GM12878 (cell line): Measurements from ENCODE around the gene SPINK4. TPM values are rescaled to one million over a fixed set of nuclear protein-coding genes. Genes with fewer than 3 reads are reported as not detected.

Source experiments
- ATAC-seq: fragments of 200-7000 bp; cut with Tn5 transposase; 3 replicates; pipeline ENCODE4 v1.9.1; 2020; ENCODE audit warnings: mild to moderate bottlenecking, moderate library complexity
- BruUV-seq: library from RNA; stranded (reverse); fragments of 400-500 nt; replicated peaks from 2 replicates; lab custom pipeline; 2021; lab: Mats Ljungman, UMichigan
- CTCF ChIA-PET: fragments of 300-600 bp; sonication (Branson Sonifier 250); formaldehyde crosslinking; extraction: SDS; loops from one replicate; lab custom pipeline; 2021; ENCODE audit warnings: inconsistent platforms; lab: Yijun Ruan, JAX
- POLR2A ChIA-PET: fragments of 350-600 bp; formaldehyde crosslinking; extraction: SDS; loops from one replicate; lab custom pipeline; 2021; ENCODE audit warnings: inconsistent platforms; lab: Charles Lee
- RAD21 ChIA-PET: fragments of 300-600 bp; sonication (Branson Sonifier 250); formaldehyde crosslinking; loops from one replicate; lab custom pipeline; 2023; ENCODE audit warnings: antibody characterized with exemption; ENCODE audit not compliant: unreplicated experiment; lab: Charles Lee
- SMC1A ChIA-PET: fragments of 300-600 bp; sonication (Branson Sonifier 250); formaldehyde crosslinking; loops from one replicate; lab custom pipeline; 2023; ENCODE audit not compliant: unreplicated experiment, uncharacterized antibody; lab: Charles Lee
- DNase-seq: peaks from one replicate; pipeline ENCODE4 v3.0.0-alpha.2; 2011; ENCODE audit warnings: low read depth, low spot score
- FAIRE-seq: peaks from 3 replicates; lab custom pipeline; 2011; peaks lifted over from hg19 to GRCh38; lab: Jason Lieb, UNC
- H2AFZ ChIP-seq: 2 replicates; pipeline ENCODE4 v1.6.0; 2011; ENCODE audit warnings: low read depth, low read length, control low read depth; ENCODE audit not compliant: control insufficient read depth
- H3K27ac ChIP-seq: 2 replicates; pipeline ENCODE4 v1.5.1; 2011; ENCODE audit warnings: control low read depth; ENCODE audit not compliant: control insufficient read depth, insufficient read depth
- H3K27me3 ChIP-seq, 2 experiments: replicated peaks in 1 of 2; 2 replicates each; pipeline versions ENCODE4 v1.6.0 to v1.6.1; 2011; ENCODE audit warnings: low read length in 1 of 2; ENCODE audit not compliant: control insufficient read depth in 2 of 2, insufficient read depth in 2 of 2
- H3K36me3 ChIP-seq, 2 experiments: 2 replicates each; pipeline ENCODE4 v1.5.1; 2011; ENCODE audit warnings: low read length in 1 of 2; ENCODE audit not compliant: control insufficient read depth in 2 of 2, insufficient read depth in 2 of 2
- H3K4me1 ChIP-seq: 2 replicates; pipeline ENCODE4 v1.6.1; 2011; ENCODE audit warnings: mild to moderate bottlenecking, low read length, moderate library complexity, mixed read lengths; ENCODE audit not compliant: control insufficient read depth, insufficient read depth
- H3K4me2 ChIP-seq: 2 replicates; pipeline ENCODE4 v1.6.0; 2011; ENCODE audit warnings: control low read depth; ENCODE audit not compliant: control insufficient read depth, insufficient read depth
- H3K4me3 ChIP-seq: fragments of 200-600 bp; sonication (generic); 2 replicates; pipeline ENCODE4 v1.5.1; 2016
- H3K79me2 ChIP-seq: 2 replicates; pipeline ENCODE4 v1.6.0; 2011; ENCODE audit warnings: low read length; ENCODE audit not compliant: control insufficient read depth, insufficient read depth
- H3K9ac ChIP-seq: 2 replicates; pipeline ENCODE4 v1.8.0; 2011; ENCODE audit warnings: low read length, control low read depth, mixed read lengths; ENCODE audit not compliant: control insufficient read depth, insufficient read depth
- H3K9me3 ChIP-seq: replicated peaks from 3 replicates; pipeline ENCODE4 v1.5.1; 2011; ENCODE audit warnings: mild to moderate bottlenecking, low read length; ENCODE audit not compliant: control insufficient read depth, insufficient read depth
- H4K20me1 ChIP-seq: 2 replicates; pipeline ENCODE4 v1.6.0; 2011; ENCODE audit not compliant: control insufficient read depth, insufficient read depth
- EED ChIP-seq: sonication (generic); IDR thresholded peaks from 2 replicates; pipeline ENCODE4 v1.6.1; 2016; ENCODE audit warnings: antibody characterized with exemption, low read depth
- HDAC6 ChIP-seq: fragments of 200-600 bp; sonication (generic); IDR thresholded peaks from one replicate; pipeline ENCODE4 v1.8.0; 2017; ENCODE audit warnings: antibody characterized with exemption; ENCODE audit not compliant: unreplicated experiment
- MTA3 ChIP-seq: IDR thresholded peaks from 2 replicates; pipeline ENCODE4 v1.6.1; 2012; ENCODE audit warnings: low read length, inconsistent platforms, borderline replicate concordance
- POLR2A ChIP-seq: IDR thresholded peaks from 2 replicates; pipeline ENCODE4 v1.6.1; 2011; ENCODE audit warnings: low read depth, mild to moderate bottlenecking, low read length
- POLR2AphosphoS5 ChIP-seq: IDR thresholded peaks from 2 replicates; pipeline ENCODE4 v1.6.1; 2011; ENCODE audit warnings: mild to moderate bottlenecking, low read length, inconsistent platforms
- RCOR1 ChIP-seq: conservative IDR thresholded peaks from 2 replicates; pipeline ENCODE4 v1.6.1; 2012; ENCODE audit warnings: low read depth, low read length, improper control_type of control experiment
- ZBED1 ChIP-seq: IDR thresholded peaks from 2 replicates; pipeline ENCODE4 v1.6.1; 2016; ENCODE audit warnings: borderline replicate concordance
- WGBS: methylation state at CpG from one replicate; pipeline ENCODE4 v1.1.6; 2016; ENCODE audit warnings: low lambda C conversion rate; ENCODE audit not compliant: insufficient replicate concordance, insufficient coverage; ENCODE audit errors: missing lambda C conversion rate; 5-methylcytosine and 5-hydroxymethylcytosine counted together
- in situ Hi-C: fragments of 300-500 bp; cut with MboI; formaldehyde crosslinking; loops from 9 replicates; pipeline ENCODE4 v1.14.3; 2018; ENCODE audit warnings: mixed read lengths
- intact Hi-C: fragments of 100-400 bp; cut with micrococcal nuclease; formaldehyde crosslinking; loops from one replicate; pipeline ENCODE4 v1.14.2; 2022; ENCODE audit not compliant: unreplicated experiment
- polyA plus RNA-seq, 11 experiments: library from polyadenylated mRNA; depleted of rRNA in 4 of 11; unstranded in 6 of 11; stranded (reverse) in 5 of 11; fragments of >200 nt; fragmentation: Nextera tagmentation in 4 of 11; fragmentation: Illumina TruSeq in 1 of 11; extraction: Ambion mirVana in 4 of 11; extraction: Trizol in 1 of 11; gene quantifications; 1 replicate in 1 of 11; 2 replicates in 10 of 11; pipeline versions ENCODE4 v1.2.1 to v1.2.3, GENCODE V29; 2011 to 2016; ENCODE audit warnings: inconsistent platforms in 2 of 11, missing spikeins in 2 of 11, low read depth in 1 of 11
- total RNA-seq, 4 experiments: library from RNA; depleted of rRNA in 3 of 4; stranded (reverse); fragments of >200 nt in 3 of 4; fragmentation: Illumina TruSeq in 1 of 4; extraction: Trizol in 1 of 4; gene quantifications; 2 replicates each; pipeline versions ENCODE4 v1.2.1 to v1.2.3, GENCODE V29; 2013 to 2021
- TF ChIP-seq, protein P1 (sequence below): fragments of 450-650 bp; formaldehyde crosslinking; IDR thresholded peaks from 2 replicates; pipeline ENCODE4 v1.5.0; 2022; ENCODE audit warnings: mild to moderate bottlenecking, missing genetic modification characterization

The SPINK4 gene
- total and polyA plus RNA-seq, 10 of the 15 experiments (the other 5 are each of a cell fraction or from before 2014, with no cell fraction given), result not detected

DNA sequence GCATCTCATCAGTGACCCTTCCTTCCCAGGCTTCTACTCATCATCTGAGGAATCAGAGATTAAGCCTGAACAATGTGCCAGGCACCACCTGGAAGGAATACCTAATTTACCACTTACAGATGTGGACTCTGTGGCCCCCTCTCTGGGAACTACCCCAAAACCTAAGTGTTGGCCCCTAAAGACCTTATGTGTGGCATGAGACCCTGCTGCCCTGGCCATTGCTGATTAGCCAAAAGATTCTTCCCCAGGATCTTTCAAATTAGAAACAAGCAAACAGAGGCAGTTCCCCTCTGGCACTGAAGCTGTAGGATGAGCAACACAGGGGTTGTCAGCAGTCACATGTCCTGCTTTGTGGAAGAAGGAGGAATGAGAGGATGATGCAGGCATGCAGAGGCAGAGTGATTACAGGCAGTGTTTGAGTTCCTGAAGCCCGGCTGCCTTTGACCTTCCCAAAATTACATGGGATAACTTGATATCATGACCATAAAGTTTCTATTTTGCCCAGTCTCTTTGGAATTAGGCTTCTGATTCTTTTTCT, 10.6 kb downstream of the SPINK4 start:
- BruUV-seq, result no TSS peak
- CTCF ChIA-PET, result no interaction called here
- POLR2A ChIA-PET, result no interaction called here

More for the DNA sequence above, 10.6 kb downstream of the SPINK4 start:
- no peak for FAIRE-seq
- H3K4me2 ChIP-seq, result no peak overlapping the region
- peaks cover 16% of the 10 kb centered on the region for H3K4me1 ChIP-seq
- H3K36me3 ChIP-seq, result peaks cover 12 to 18% of the 10 kb centered on the region in 2 experiments
- intact Hi-C loops (no loop called here), in situ Hi-C loops (no loop called here)
- H3K9ac ChIP-seq, result no peak overlapping the region; the same call in 1 of the 2 replicates
- SMC1A ChIA-PET, result no interaction called here
- no peaks in the 10 kb centered on the region for H3K9me3 ChIP-seq
- TF ChIP-seq HDAC6, result no peak
- no peak for TF ChIP-seq POLR2AphosphoS5
- no peak for TF ChIP-seq RCOR1
- no peak for TF ChIP-seq ZBED1
- TF ChIP-seq EED, result no peak
- no peak for TF ChIP-seq MTA3
- TF ChIP-seq POLR2A, result 0 out of 2 replicates have a peak, but pooled peaks have one; percentile 27
- TF ChIP-seq, protein P1, sequence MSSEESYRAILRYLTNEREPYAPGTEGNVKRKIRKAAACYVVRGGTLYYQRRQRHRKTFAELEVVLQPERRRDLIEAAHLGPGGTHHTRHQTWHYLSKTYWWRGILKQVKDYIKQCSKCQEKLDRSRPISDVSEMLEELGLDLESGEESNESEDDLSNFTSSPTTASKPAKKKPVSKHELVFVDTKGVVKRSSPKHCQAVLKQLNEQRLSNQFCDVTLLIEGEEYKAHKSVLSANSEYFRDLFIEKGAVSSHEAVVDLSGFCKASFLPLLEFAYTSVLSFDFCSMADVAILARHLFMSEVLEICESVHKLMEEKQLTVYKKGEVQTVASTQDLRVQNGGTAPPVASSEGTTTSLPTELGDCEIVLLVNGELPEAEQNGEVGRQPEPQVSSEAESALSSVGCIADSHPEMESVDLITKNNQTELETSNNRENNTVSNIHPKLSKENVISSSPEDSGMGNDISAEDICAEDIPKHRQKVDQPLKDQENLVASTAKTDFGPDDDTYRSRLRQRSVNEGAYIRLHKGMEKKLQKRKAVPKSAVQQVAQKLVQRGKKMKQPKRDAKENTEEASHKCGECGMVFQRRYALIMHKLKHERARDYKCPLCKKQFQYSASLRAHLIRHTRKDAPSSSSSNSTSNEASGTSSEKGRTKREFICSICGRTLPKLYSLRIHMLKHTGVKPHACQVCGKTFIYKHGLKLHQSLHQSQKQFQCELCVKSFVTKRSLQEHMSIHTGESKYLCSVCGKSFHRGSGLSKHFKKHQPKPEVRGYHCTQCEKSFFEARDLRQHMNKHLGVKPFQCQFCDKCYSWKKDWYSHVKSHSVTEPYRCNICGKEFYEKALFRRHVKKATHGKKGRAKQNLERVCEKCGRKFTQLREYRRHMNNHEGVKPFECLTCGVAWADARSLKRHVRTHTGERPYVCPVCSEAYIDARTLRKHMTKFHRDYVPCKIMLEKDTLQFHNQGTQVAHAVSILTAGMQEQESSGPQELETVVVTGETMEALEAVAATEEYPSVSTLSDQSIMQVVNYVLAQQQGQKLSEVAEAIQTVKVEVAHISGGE (CRISPR knock-in tag), result no peak
- no peaks in the 10 kb centered on the region for H3K27me3 ChIP-seq
- no peak overlapping the region for H2AFZ ChIP-seq
- H3K4me3 ChIP-seq, result no peak overlapping the region
- no peaks in the 10 kb centered on the region for H4K20me1 ChIP-seq
- 100% methylated on average over 1 of the region's 1 CpG for WGBS
- H3K79me2 ChIP-seq, result no peaks in the 10 kb centered on the region
- ATAC-seq, result no peak
- H3K27ac ChIP-seq, result no peak overlapping the region
- RAD21 ChIA-PET, result no interaction called here
- DNase-seq, result no peak
